K562 (cell line): Measurements from ENCODE around the gene CEP290.

ENCODE experiments used
- CTCF ChIP-seq, 3 experiments: IDR thresholded peaks in 2 of 3; conservative IDR thresholded peaks in 1 of 3; 2 replicates each; pipeline ENCODE4 v1.5.1; 2011 to 2012; ENCODE audit warnings: low read length in 3 of 3, mild to moderate bottlenecking in 3 of 3, control low read depth in 2 of 3, improper control_type of control experiment in 1 of 3, inconsistent platforms in 1 of 3, low read depth in 1 of 3, mixed read lengths in 1 of 3, moderate library complexity in 1 of 3; ENCODE audit not compliant: insufficient read depth in 2 of 3
- RBM39 ChIP-seq: fragments of 200-400 bp; formaldehyde crosslinking; optimal IDR thresholded peaks from 2 replicates; pipeline ENCODE3; 2018; ENCODE audit warnings: low read depth, low read length
- SIN3A ChIP-seq, 2 experiments: fragments of 150-350 bp in 1 of 2; IDR thresholded peaks; 2 replicates each; pipeline ENCODE4 v1.6.1; 2011 to 2016; ENCODE audit warnings: borderline replicate concordance in 2 of 2, low read depth in 2 of 2, low read length in 2 of 2, mild to moderate bottlenecking in 2 of 2, moderate library complexity in 2 of 2; ENCODE audit not compliant: control insufficient read depth in 1 of 2
- ZNF224 ChIP-seq: sonication (generic); formaldehyde crosslinking; IDR thresholded peaks from 2 replicates; pipeline ENCODE4 v1.8.0; 2022; ENCODE audit warnings: mild to moderate bottlenecking, missing genetic modification reagents
- TF ChIP-seq, protein P1 (sequence below): fragments of 450-650 bp; IDR thresholded peaks from 2 replicates; pipeline ENCODE4 v1.6.1; 2018; ENCODE audit not compliant: partially characterized antibody

DNA sequence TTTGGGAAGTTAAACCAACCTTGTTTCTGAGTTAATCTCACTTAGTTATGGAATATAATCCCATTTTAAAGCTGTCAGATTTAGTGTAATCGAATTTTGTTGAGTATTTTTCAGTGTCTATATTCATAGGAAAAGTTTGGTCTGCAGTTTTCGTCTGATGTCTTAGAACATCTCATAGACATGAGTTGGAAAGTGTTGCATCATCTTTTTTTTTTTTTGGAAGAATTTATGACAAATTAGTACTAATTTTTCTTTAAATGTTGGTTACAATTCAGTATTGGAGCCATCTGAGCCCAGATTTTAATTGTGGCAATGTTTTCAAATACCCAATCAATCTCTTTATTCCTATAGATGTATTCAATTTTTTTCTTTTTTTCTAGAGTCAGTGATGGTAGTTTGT is 140.6 kb downstream of the CEP290 start:
- no peak for TF ChIP-seq CTCF (IDR thresholded peaks at IDR 0.05 in 2 of 3, conservative IDR thresholded peaks at IDR 0.05 in 1 of 3; ENCODE audit: insufficient read depth in 2 of 3, low read depth in 1 of 3, low read length in 3 of 3)
- TF ChIP-seq SIN3A (IDR thresholded peaks at IDR 0.05; ENCODE audit: borderline replicate concordance in 2 of 2, control insufficient read depth in 1 of 2, low read depth in 2 of 2, low read length in 2 of 2), result no peak
- TF ChIP-seq, protein P1, sequence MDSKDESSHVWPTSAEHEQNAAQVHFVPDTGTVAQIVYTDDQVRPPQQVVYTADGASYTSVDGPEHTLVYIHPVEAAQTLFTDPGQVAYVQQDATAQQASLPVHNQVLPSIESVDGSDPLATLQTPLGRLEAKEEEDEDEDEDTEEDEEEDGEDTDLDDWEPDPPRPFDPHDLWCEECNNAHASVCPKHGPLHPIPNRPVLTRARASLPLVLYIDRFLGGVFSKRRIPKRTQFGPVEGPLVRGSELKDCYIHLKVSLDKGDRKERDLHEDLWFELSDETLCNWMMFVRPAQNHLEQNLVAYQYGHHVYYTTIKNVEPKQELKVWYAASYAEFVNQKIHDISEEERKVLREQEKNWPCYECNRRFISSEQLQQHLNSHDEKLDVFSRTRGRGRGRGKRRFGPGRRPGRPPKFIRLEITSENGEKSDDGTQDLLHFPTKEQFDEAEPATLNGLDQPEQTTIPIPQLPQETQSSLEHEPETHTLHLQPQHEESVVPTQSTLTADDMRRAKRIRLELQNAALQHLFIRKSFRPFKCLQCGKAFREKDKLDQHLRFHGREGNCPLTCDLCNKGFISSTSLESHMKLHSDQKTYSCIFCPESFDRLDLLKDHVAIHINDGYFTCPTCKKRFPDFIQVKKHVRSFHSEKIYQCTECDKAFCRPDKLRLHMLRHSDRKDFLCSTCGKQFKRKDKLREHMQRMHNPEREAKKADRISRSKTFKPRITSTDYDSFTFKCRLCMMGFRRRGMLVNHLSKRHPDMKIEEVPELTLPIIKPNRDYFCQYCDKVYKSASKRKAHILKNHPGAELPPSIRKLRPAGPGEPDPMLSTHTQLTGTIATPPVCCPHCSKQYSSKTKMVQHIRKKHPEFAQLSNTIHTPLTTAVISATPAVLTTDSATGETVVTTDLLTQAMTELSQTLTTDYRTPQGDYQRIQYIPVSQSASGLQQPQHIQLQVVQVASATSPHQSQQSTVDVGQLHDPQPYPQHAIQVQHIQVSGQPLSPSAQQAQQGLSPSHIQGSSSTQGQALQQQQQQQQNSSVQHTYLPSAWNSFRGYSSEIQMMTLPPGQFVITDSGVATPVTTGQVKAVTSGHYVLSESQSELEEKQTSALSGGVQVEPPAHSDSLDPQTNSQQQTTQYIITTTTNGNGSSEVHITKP, result no peak
- no peak for TF ChIP-seq RBM39
- no peak for TF ChIP-seq ZNF224 (CRISPR knock-in tag)
